ENCODE measurements around the gene SART3. TPM values are rescaled to one million over a fixed set of nuclear protein-coding genes. Genes with fewer than 3 reads are reported as not detected.
"Not testable (repeated sequence)": the region's sequence is repeated elsewhere in the genome, so short reads cannot be mapped to it uniquely, and the experiment has no call there.

The SART3 gene
- total RNA-seq, 1 experiment from 2014 or later: 108 TPM

GRCh38 chr12:108577458-108577857, 16.5 kb upstream of the SART3 start:
- Histone ChIP-seq H3K4me3 (ENCODE audit: low read length) (no peak overlapping the region), H3K4me1 (ENCODE audit: low read length) (peaks cover 13% of the 10 kb centered on the region), H3K9me3 (ENCODE audit: low read length) (no peaks in the 10 kb centered on the region), H3K27me3 (ENCODE audit: low read length) (no peaks in the 10 kb centered on the region), H3K4me2 (ENCODE audit: low read depth, low read length, poor library complexity, severe bottlenecking) (no peak overlapping the region), H3K36me3 (ENCODE audit: insufficient read depth, low read length) (no peaks in the 10 kb centered on the region), H4K20me1 (ENCODE audit: insufficient read depth, low read depth, low read length) (no peaks in the 10 kb centered on the region), H3K79me2 (ENCODE audit: low read length) (no peaks in the 10 kb centered on the region), H3K9ac (ENCODE audit: low read length) (no peak overlapping the region), H3K9me2 (replicated peaks; ENCODE audit: insufficient read depth, low read length) (no peaks in the 10 kb centered on the region), H2AFZ (ENCODE audit: low read length) (no peak overlapping the region), H3K27ac (ENCODE audit: low read length) (no peak overlapping the region)
- DNase-seq: no peak

- H2AFZ ChIP-seq (ENCODE audit: low read length): no peak overlapping the region
- no peaks in the 10 kb centered on the region for H3K27me3 ChIP-seq (ENCODE audit: low read length)
- no peak overlapping the region for H3K9ac ChIP-seq (ENCODE audit: low read length)
- no peaks in the 10 kb centered on the region for H3K9me2 ChIP-seq (replicated peaks; ENCODE audit: insufficient read depth, low read length)
- H3K79me2 ChIP-seq (ENCODE audit: low read length): no peaks in the 10 kb centered on the region
- no peak overlapping the region for H3K4me3 ChIP-seq (ENCODE audit: low read length)
- no peaks in the 10 kb centered on the region for H3K9me3 ChIP-seq (ENCODE audit: low read length)
- H3K4me1 ChIP-seq (ENCODE audit: low read length): peaks cover 13% of the 10 kb centered on the region
- H3K4me2 ChIP-seq (ENCODE audit: low read depth, low read length, poor library complexity, severe bottlenecking): no peak overlapping the region
- no peak overlapping the region for H3K27ac ChIP-seq (ENCODE audit: low read length)
- H4K20me1 ChIP-seq (ENCODE audit: insufficient read depth, low read depth, low read length): no peaks in the 10 kb centered on the region
- H3K36me3 ChIP-seq (ENCODE audit: insufficient read depth, low read length): no peaks in the 10 kb centered on the region
- no peak for DNase-seq
Observed at GRCh38 chr12:108576660-108577234, 15.8 kb upstream of the SART3 start.

DNA sequence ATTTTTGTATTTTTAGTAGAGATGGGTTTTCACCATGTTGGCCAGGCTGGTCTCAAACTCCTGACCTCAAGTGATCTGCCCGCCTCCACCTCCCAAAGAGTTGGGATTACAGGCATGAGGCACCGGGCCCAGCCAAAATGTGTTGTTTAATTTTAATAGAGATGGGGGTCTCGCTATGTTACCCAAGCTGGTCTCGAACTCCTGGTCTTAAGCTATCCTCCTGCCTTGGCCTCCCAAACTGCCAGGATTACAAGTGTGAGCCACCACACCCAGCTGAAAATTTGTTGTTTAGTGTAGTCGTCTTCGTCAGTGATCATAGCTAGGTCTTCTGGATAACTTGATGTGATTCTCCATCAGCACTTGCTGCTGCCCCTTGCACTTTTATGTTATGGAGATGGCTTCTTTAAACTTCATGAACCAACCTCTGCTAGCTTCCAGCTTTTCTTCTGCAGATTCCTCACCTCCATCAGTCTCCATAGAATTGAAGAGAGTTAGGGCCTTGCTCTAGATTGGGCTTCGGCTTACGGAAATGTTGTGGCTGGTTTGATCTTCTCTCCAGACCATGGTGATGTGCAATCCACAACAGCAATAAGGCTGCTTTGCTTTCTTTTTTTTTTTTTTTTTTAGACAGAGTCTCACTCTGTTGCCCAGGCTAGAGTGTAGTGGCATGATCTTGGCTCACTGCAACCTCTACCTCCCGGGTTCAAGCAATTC, 14.4 kb upstream of the SART3 start:
- Histone ChIP-seq H3K4me2 (ENCODE audit: low read depth, low read length, poor library complexity, severe bottlenecking) (no peak overlapping the region), H3K27ac (ENCODE audit: low read length) (no peak overlapping the region), H3K4me3 (ENCODE audit: low read length) (no peak overlapping the region), H4K20me1 (ENCODE audit: insufficient read depth, low read depth, low read length) (no peaks in the 10 kb centered on the region), H3K27me3 (ENCODE audit: low read length) (no peaks in the 10 kb centered on the region), H2AFZ (ENCODE audit: low read length) (no peak overlapping the region), H3K79me2 (ENCODE audit: low read length) (no peaks in the 10 kb centered on the region), H3K36me3 (ENCODE audit: insufficient read depth, low read length) (no peaks in the 10 kb centered on the region), H3K4me1 (ENCODE audit: low read length) (peaks cover 15% of the 10 kb centered on the region), H3K9me3 (ENCODE audit: low read length) (no peaks in the 10 kb centered on the region), H3K9me2 (replicated peaks; ENCODE audit: insufficient read depth, low read length) (no peaks in the 10 kb centered on the region), H3K9ac (ENCODE audit: low read length) (no peak overlapping the region)
- DNase-seq: no peak

GRCh38 chr12:108574276-108574675, 13.3 kb upstream of the SART3 start:
- H3K9ac ChIP-seq (ENCODE audit: low read length); H3K4me3 ChIP-seq (ENCODE audit: low read length); H3K36me3 ChIP-seq (ENCODE audit: insufficient read depth, low read length); DNase-seq; H3K9me2 ChIP-seq (replicated peaks; ENCODE audit: insufficient read depth, low read length); H3K79me2 ChIP-seq (ENCODE audit: low read length); H2AFZ ChIP-seq (ENCODE audit: low read length); H3K27ac ChIP-seq (ENCODE audit: low read length); H3K4me2 ChIP-seq (ENCODE audit: low read depth, low read length, poor library complexity, severe bottlenecking); H3K9me3 ChIP-seq (ENCODE audit: low read length); H3K27me3 ChIP-seq (ENCODE audit: low read length); H4K20me1 ChIP-seq (ENCODE audit: insufficient read depth, low read depth, low read length): not testable (repeated sequence)
- peaks cover 23% of the 10 kb centered on the region for H3K4me1 ChIP-seq (ENCODE audit: low read length)

GRCh38 chr12:108573317-108573716, 12.3 kb upstream of the SART3 start:
- H3K4me3 ChIP-seq (ENCODE audit: low read length): no peak overlapping the region
- H2AFZ ChIP-seq (ENCODE audit: low read length): no peak overlapping the region
- no peaks in the 10 kb centered on the region for H3K9me2 ChIP-seq (replicated peaks; ENCODE audit: insufficient read depth, low read length)
- peak overlapping the region; percentile 42 for H3K4me2 ChIP-seq (ENCODE audit: low read depth, low read length, poor library complexity, severe bottlenecking)
- H3K9ac ChIP-seq (ENCODE audit: low read length): no peak overlapping the region
- no peaks in the 10 kb centered on the region for H3K79me2 ChIP-seq (ENCODE audit: low read length)
- H3K4me1 ChIP-seq (ENCODE audit: low read length): peaks cover 23% of the 10 kb centered on the region
- H3K27ac ChIP-seq (ENCODE audit: low read length): no peak overlapping the region
- no peak for DNase-seq
- 0 out of 2 replicates have a peak, but pooled peaks cover 3% of the 10 kb centered on the region for H3K36me3 ChIP-seq (ENCODE audit: insufficient read depth, low read length)
- H3K9me3 ChIP-seq (ENCODE audit: low read length): no peaks in the 10 kb centered on the region
- no peaks in the 10 kb centered on the region for H4K20me1 ChIP-seq (ENCODE audit: insufficient read depth, low read depth, low read length)
- no peaks in the 10 kb centered on the region for H3K27me3 ChIP-seq (ENCODE audit: low read length)

GRCh38 chr12:108572166-108572790, 11.3 kb upstream of the SART3 start:
- Histone ChIP-seq H2AFZ (ENCODE audit: low read length) (no peak overlapping the region), H3K9me2 (replicated peaks; ENCODE audit: insufficient read depth, low read length) (no peaks in the 10 kb centered on the region), H3K36me3 (ENCODE audit: insufficient read depth, low read length) (peaks cover 13% of the 10 kb centered on the region), H3K4me2 (ENCODE audit: low read depth, low read length, poor library complexity, severe bottlenecking) (peak overlapping the region; percentile 42), H3K9me3 (ENCODE audit: low read length) (no peaks in the 10 kb centered on the region), H4K20me1 (ENCODE audit: insufficient read depth, low read depth, low read length) (no peaks in the 10 kb centered on the region), H3K4me3 (ENCODE audit: low read length) (no peak overlapping the region), H3K4me1 (ENCODE audit: low read length) (peaks cover 23% of the 10 kb centered on the region), H3K9ac (ENCODE audit: low read length) (no peak overlapping the region), H3K27me3 (ENCODE audit: low read length) (no peaks in the 10 kb centered on the region), H3K79me2 (ENCODE audit: low read length) (no peaks in the 10 kb centered on the region), H3K27ac (ENCODE audit: low read length) (no peak overlapping the region)
- DNase-seq: no peak

GRCh38 chr12:108571609-108572165, 10.7 kb upstream of the SART3 start:
- Histone ChIP-seq H3K9ac (ENCODE audit: low read length) (no peak overlapping the region), H3K36me3 (ENCODE audit: insufficient read depth, low read length) (peaks cover 19% of the 10 kb centered on the region), H3K4me3 (ENCODE audit: low read length) (no peak overlapping the region), H2AFZ (ENCODE audit: low read length) (no peak overlapping the region), H3K4me2 (ENCODE audit: low read depth, low read length, poor library complexity, severe bottlenecking) (no peak overlapping the region), H3K79me2 (ENCODE audit: low read length) (no peaks in the 10 kb centered on the region), H3K9me3 (ENCODE audit: low read length) (no peaks in the 10 kb centered on the region), H3K27ac (ENCODE audit: low read length) (no peak overlapping the region), H3K4me1 (ENCODE audit: low read length) (peaks cover 23% of the 10 kb centered on the region), H3K27me3 (ENCODE audit: low read length) (no peaks in the 10 kb centered on the region), H4K20me1 (ENCODE audit: insufficient read depth, low read depth, low read length) (no peaks in the 10 kb centered on the region), H3K9me2 (replicated peaks; ENCODE audit: insufficient read depth, low read length) (no peaks in the 10 kb centered on the region)
- no peak for DNase-seq

Data from Karpas-422 (cell line).